Measurements from ENCODE around the gene PRICKLE4.
"Not testable (repeated sequence)": the region's sequence is repeated elsewhere in the genome, so short reads cannot be mapped to it uniquely, and the experiment has no call there.

The PRICKLE4 gene

DNA sequence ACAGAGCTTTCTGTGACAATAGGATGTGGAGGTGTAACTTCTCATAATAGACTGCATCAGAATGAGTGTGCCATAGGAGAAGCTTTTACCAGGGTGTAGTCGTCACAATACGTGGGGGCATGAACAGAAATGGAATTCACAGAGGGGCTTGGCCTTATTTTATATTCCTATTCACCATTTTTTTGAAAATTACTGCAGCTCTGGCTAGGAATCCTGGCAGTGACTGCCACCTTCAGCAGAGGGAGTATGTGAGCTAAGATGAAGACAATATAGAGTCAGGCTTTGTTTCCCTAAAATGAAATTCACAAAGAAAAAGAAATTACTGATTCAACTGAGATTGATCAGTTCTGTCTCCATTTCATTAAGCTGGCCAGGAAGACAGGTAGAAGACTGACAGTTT is 20.8 kb downstream of the PRICKLE4 start:
- DNase-seq: no peak

DNA sequence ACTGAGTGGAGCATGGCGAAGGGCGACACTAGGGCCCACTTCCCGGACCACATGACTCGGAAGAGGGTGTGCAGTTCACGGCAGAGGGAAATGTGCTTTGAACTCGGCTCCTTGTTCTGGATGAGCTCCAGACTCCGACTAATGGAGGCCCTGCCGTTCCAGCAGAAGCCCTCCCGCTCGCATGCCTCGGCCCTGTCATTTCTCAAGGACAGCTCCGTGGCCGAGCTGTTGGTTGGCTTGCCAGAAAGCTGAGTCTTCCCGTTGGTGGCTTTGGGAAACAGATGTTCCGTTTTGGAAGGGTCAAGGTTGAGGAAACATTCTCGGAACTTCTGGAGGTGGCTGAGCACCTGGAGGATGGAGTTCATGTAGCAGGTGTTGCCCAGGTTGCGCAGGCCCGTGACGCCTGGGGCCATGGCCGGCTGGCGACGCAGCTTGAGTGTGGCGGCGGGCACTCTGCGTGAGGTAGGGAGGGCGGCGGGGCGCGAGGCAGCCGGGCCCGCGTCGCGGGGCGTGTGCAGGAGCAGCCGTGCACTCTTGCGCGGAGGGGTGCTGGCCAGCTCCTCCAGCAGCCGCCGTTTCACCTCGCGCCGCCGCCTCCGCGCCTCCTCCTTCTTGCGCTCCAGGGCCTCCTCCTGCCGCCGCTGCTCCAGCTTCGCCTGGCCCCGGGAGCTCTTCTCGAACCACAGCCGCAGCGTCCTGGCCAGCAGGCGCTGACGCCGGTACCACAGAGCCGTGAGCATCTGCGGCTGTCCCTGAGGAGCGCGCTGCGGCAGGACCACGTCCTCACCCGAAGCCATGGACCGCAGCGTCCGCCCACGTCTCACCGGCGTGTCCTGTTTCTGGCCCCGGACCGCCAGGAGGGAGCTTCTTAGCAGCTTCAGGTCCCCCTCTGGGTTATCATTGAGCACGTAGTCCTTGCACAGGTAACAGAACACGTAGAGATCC is 25.5 kb downstream of the PRICKLE4 start:
- no peak for DNase-seq

DNA sequence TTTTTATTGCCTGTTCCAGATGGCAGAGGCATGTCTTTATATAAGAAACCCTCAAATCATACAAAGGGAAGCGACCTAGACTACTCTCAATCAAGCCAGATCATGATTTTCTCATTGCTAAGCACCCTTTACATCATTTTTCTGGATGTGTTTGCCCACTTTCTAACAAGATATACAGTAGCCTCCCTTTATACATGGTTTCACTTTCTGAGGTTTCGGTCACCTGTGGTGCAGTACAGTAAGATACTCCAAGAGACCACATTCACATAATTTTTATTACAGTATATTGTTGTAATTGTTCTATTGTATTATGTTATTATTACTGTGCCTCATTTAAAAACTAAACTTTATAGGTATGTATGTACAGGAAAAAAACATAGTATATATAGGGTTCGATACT is 30.5 kb downstream of the PRICKLE4 start:
- no peak for DNase-seq

DNA sequence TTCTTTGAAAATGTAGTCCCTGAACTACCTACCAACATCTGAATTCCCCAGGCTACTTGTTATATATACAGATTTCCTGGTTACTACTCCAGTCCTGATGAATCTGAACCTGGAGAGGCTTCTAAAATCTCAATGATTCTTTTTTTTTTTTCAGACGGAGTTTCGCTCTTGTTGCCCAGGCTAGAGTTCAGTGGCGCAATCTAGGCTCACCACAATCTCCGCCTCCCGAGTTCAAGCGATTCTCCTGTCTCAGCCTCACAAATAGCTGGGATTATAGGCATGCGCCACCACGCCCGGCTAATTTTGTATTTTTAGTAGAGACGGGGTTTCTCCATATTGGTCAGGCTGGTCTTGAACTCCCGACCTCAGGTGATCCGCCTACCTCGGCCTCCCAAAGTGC is 31.4 kb downstream of the PRICKLE4 start:
- DNase-seq: not testable (repeated sequence)

DNA sequence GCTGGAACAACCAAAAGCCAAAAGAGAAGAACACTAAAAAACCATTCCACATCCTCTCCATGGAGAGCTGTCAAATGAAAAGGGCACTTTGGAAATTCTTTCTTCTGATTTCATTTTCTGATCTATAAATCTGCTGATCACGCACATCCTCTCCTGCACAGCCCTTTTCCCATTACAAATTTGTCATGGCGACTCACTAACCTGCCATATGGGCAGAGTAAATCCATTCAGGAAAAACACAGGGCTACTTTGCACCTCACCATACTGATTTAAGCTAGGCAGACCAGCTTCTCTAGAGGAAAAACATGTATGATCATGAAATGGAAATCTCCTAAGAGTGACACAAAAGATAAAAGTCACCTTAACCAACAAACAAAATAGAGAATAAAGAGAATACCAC is 32.9 kb downstream of the PRICKLE4 start:
- no peak for DNase-seq

DNA sequence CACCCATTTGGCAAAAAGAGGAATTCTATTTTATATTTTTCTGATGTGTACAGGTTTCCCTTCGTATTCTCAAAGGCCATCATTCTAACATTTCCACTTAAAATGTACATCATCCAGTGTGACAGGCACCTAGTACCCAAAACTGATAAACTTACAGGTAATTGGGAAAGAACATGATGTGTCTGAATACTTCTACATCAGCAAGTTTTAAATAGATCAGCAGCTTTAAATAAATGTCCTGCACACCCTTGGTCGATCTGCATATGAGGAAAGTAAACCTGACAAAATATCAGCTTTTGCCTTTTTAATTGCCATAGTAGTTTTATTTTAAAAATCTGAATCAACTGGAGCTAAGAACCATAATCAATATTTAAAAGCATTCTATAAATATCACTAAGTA is 33.4 kb downstream of the PRICKLE4 start:
- DNase-seq: no peak

DNA sequence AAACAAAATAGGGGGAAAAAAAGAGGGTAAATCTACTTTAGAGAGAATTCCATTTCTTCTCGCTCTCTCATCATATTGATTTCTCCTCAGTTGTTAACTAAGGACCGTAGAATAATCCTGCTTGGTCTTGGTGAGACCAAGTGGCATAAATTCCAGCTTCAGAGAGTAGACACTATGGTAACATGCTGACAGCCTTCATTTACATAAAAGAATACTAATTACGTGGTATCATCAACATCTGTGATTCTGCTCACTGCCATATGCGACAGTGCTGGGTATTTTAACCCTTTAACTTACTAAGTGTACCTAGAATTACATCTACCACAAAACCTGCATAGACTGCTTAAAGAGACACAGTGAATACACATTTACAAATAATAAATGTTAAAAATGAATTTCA is 34.0 kb downstream of the PRICKLE4 start:
- DNase-seq: no peak

DNA sequence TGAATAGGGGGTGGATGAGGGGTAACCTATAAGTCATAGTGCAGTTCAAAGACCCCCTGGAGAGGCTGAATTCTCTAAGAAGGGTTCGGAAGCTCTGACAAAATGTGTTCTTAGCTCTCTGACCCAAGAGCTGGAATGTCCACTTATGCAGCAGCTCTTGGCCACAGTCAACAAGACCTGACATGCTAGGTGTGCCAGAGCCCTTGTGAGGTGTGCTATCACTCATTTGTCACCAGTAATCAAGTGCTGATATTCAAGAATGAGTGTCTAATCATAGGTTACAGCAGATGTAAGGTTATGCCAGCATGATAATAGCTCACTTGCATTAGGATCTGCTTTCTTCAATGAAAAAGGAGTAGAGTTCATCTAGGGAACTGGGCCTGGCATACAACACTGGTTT is 35.0 kb downstream of the PRICKLE4 start:
- DNase-seq: no peak

DNA sequence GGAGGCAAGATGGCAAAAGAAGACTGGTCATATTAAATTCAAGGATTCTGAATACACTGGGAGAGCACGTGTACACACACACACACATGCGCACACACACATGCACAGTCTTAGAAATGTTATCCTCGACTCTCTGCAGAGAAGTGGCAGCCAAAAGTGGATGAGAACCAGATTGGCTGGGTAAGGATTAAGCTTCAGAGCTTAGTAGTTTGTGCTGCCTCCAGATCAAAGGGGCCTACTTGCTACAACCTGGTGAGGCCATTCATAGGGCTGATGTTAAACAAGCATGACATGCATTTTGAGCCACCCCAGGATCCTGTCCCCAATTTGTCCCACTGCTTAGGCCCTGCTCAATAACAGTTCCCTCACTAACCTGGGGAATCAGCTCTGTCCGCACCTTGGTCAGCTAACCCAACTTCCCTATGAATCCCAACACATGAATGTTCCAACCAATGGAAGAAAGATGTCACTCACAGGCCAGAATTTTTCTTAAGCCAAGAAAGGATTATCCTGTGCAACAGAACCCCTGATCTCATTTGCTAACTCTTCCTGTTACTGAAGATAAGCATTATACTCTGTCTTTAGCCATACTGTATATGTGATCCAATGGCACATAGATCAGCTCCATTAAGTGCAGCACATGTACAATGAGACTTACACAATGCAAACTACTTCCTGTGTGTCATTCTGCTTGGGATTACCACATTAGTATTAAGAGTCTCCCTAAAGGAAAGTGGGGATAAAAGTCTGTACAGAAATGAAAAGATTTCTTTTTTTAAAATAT is 37.9 kb downstream of the PRICKLE4 start:
- no peak for DNase-seq

DNA sequence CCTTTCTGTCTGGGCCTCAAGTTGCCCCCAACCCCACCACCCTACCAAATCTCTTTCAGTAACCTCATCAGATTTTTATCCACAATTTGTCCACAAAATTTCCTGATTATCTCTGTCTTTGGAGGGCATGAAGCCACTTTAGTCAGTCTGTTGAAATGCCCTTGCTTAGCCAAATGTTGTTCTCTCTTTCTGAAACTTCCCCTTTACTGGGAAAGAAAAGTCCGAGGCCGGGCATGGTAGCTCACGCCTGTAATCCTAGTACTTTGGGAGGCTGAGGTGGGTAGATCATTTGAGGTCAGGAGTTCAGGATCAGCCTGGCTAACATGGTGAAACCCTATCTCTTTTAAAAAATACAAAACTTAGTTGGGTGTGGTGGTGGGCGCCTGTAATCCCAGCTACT is 40.7 kb downstream of the PRICKLE4 start:
- no peak for DNase-seq

DNA sequence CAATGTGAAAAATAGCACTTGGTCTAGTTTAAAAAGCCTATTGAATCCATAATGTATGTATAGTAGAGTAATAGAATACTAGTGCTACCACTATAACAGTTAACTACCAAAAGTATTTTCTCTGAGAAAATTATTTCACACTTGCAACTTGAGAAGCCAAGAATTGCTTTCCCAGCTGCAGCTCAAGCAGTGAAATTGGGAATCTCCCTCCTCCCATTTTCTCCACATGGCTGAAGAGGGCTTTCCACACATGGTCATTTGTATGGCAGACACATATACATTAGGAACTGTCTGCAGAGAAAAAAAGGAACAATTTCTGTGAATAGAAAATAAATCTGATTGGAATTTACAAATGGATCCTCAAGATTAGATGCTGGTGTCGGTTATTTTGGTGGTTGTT is 41.4 kb downstream of the PRICKLE4 start:
- DNase-seq: no peak

DNA sequence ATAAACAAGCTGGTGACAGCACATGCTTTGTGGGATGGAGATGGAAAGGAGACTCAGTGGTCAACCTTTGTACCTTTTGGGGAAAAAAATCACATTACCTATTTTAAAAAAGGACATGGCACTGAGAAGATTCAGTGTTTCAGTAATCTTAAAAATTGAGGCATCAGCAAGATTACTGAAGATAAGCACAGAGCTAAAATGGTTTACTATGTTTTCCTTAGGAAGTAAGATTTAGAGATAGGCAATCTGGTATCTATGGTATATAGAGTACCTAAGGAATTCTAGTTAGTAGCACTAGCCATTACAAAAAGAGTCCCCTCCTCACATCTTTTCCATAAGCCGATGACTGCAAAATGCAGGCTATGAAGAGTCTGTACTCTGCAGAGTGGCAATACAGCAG is 42.6 kb downstream of the PRICKLE4 start:
- no peak for DNase-seq

DNA sequence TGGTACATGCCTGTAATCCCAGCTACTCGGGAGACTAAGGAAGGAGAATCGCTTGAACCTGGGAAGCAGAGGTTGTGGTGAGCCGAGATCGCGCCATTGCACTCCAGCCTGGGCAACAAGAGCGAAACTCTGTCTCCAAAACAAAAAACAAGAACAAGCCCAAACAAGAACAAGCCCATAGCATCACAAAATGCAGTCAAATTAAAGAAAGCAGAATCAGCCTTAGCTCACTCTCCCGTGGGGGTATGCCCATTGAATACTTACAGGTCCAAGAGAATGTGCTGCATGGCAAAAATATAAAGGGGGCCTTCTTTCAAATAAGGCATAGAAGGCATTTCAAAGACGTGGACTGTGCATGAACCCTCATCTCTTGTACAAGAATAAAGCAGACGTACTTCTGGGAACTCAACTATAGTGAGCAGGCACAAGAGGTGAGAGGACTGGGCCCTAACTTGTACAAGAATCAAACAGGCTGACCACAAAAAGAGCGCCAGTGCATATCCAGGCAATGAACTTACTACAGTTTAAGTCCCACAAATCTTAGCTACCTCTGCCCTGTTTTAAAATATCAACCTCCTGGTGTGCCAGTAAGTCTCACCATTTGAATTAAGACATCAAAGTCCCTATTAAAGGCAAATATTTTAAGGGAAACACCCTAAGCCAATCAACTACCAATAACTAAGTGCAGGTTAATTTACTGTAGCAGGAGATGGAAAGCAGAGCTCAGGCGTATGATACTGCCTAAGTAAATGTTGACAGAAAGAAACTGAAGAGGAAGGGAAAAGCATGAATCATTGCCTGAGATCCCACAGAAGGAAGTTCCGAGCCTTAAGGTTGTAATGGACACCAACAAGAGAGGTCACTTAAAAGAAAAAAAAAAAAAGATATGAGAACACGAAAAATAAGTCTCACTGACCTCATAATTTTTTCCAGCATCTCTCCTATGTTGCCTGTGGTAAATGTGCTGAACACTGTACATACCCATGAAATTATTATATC is 44.3 kb downstream of the PRICKLE4 start:
- DNase-seq: no peak

DNA sequence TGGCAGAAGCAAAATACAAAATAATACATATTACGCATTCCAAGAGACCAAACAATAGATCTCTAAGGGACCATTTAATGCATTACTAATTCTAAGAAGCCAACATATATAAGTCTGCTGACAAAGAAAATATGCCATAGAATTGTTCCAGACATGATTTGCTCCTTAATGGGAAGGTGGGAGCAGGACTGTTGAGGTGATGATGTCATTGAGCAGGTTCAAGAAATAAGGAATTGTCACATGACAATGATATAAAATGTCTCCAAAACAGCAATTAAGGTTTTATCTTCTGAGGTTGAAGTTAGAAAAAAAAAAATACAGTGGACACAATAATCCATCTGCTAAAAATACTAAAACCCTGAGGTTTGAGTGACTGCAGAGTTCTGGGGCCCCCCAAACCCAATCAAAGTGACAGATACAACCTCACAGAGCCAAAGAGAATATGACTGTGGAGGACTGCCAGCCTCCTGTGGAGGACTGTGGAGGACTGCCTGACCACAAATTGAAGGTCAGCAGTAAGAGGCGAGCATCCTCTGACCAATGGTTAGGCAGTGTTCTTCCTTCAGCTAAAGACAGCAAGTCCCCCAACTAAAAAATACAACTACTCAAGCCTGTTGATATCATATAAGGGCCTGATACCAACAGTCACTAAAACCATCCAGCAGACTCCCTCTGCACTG is 45.9 kb downstream of the PRICKLE4 start:
- DNase-seq: no peak

DNA sequence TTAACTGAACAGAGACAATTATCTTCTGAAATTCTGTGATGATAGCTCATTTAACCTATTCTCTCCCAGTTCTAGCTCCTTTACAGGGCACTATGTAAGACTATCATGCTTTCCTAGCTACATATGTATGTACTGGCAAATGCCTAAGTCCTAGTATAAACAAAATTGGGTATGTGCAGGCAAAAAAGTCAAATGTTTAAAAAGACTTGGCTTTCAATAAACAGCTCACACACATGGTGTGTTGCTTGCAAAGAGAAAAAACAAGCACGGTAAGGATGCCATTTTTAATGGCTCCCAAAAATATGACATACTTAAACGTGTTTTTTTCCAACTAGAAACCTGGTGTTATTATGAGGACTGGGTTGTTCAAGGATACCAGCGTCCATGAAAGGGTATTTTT is 51.7 kb downstream of the PRICKLE4 start:
- DNase-seq: no peak

DNA sequence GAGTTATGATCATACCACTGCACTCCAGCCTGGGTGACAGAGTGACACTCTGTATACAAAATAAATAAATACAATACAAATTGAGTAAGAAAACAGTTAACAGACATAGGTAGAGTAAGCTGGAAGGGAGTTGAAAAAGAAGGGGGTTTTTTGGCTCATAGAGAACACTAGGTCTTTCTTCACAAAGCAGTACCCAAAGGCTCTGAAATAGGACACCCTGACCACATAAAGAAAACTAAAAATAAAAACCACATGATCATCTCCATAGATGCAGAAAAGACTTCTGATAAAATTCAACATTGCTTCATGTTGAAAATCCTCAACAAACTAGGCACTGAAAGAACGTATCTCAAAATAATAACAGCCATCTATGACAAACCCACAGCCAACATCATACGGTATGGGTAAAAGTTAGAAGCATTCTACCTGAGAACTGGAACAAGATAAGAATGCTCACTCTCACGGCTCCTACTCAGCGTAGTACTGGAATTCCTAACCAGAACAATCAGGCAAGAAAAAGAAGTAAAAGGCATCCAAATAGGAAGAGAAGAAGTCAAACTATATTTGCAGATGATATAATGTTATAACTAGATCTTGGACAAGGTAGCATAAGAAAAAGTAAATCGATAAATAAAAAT is 55.6 kb downstream of the PRICKLE4 start:
- DNase-seq: no peak

DNA sequence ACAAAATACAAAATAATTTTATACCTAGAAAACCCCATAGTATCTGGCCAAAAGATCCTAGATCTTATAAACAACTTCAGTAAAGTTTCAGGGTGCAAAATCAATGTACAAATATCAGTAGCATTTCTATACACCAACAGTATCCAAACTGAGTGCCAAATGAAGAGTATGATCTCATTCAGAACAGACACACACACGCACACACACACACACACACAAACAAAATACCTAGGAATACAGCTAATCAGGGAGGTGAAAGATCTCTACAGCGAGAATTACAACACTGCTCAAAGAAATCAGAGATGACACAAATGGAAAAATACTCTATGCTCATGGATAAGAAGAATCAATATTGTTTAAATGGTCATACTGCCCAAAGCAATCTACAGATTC is 56.1 kb downstream of the PRICKLE4 start:
- no peak for DNase-seq

Data from CD4-positive, alpha-beta T cell treated with Interleukin-4 for 4 hours (primary cell).